Ammon's horn (tissue), 1 donor: ENCODE measurements around the gene RFT1.

ENCODE experiments used
- DNase-seq: peaks from one replicate; pipeline ENCODE4 v3.0.0-alpha.2; 2016; ENCODE audit warnings: low spot score

The RFT1 gene, protein sequence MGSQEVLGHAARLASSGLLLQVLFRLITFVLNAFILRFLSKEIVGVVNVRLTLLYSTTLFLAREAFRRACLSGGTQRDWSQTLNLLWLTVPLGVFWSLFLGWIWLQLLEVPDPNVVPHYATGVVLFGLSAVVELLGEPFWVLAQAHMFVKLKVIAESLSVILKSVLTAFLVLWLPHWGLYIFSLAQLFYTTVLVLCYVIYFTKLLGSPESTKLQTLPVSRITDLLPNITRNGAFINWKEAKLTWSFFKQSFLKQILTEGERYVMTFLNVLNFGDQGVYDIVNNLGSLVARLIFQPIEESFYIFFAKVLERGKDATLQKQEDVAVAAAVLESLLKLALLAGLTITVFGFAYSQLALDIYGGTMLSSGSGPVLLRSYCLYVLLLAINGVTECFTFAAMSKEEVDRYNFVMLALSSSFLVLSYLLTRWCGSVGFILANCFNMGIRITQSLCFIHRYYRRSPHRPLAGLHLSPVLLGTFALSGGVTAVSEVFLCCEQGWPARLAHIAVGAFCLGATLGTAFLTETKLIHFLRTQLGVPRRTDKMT

DNA sequence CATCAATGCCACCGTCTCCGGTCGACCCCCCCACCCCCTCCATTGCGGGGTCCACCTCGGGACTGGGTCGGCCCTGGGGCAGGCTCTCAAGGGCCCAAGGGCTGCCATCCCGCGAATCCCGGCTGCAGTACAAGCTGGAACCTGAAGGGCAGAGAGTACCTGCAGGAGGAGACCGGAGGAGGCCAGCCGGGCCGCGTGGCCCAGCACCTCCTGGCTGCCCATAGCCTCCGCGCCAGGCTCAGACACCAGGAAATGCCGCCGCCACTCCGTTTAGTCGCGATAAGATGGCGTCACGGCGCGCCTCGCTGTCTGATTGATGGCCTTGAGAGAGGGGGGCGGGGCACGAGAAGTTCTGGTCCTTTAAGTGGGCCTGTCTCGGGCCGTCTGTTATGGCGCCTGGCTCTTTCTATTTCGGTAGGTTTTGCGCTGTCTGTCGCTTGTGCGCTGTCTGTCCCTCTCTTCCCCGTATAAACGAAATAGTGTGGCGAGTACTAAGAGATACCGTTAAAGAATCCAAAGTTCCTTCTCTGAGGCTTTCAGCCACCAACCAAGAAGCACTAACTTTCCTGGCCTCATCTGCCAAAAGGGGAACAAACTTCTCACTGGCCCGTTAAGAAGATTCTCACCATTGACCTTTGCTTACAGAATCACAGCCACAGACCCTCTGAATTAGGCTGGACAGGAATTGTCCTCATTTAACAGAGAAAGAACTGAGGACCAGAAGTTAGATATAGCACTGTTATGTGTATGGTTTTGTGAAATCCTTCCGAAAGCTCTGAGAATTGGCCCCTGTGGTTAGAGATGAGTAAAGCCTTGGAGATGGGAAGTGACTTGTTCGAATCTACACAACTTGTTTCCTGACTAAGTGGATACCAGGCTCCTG, at the start of gene RFT1:
RFT1 (minus strand) TSS at position 257 of the 883 bp plus-strand sequence; CDS start at position 222, 35 bp downstream.
- peak; percentile 98 for DNase-seq

DNA sequence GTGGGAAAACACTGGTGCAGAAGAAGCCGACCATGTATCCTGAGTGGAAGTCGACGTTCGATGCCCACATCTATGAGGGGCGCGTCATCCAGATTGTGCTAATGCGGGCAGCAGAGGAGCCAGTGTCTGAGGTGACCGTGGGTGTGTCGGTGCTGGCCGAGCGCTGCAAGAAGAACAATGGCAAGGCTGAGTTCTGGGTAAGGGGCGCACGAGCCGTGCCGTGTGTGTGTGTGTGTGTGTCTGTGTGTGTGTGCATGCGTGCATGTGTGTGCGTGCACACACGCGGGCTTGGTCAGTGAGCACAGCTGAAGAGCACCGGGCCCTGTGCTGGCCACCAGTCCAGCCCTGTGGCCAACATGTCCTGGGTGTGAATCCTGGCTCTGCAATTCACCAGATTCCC, 49.3 kb upstream of the RFT1 start:
- DNase-seq, result no peak

DNA sequence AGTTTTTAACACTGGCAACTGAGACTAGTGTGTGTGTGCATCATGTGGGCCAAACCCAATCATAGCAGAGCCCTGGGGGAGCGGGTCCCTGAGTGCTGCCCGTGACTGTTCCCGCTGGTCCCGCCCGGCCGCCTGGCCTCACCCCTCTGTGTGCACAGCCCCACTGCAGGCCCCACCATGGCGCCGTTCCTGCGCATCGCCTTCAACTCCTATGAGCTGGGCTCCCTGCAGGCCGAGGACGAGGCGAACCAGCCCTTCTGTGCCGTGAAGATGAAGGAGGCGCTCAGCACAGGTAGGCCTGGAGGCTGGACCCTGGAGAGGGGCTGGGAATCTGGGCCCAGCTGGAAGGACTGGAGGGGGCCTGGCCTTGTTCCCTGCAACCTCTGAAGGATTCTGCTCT, 48.0 kb upstream of the RFT1 start:
- no peak for DNase-seq

GRCh38 chr3:53175613-53176540, 45.6 kb upstream of the RFT1 start:
- no peak for DNase-seq

GRCh38 chr3:53174346-53175250, 44.4 kb upstream of the RFT1 start:
- no peak for DNase-seq

GRCh38 chr3:53173107-53173506, 42.9 kb upstream of the RFT1 start:
- DNase-seq, result no peak

GRCh38 chr3:53171827-53172505, 41.7 kb upstream of the RFT1 start:
- no peak for DNase-seq

GRCh38 chr3:53171064-53171418, 40.8 kb upstream of the RFT1 start:
- DNase-seq, result no peak

GRCh38 chr3:53170325-53171063, 40.3 kb upstream of the RFT1 start:
- DNase-seq, result peak; percentile 68

DNA sequence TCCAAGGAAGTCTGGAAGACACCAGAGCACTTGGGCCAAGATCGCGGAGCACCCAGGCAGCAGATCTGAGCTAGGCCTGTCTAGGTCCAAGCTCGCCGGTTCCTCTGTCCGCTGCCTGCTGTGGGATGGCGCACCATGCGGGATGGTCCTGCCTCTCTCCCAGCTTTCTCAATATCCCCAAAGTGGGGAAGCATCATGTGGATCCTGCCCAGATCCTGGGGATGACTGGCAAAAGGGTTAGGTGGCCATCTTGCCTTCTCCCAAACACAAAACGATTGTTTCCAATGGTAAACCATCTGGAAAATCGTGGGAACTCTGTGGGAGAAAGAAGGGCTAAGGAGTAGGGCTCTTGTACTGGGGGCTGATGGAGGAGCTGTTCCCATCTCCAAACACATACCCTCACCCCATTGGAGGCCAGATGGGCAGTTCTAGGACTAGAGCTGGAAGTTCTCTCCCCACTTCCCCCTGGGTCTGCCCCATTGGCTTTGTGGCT, 39.6 kb upstream of the RFT1 start:
- DNase-seq, result no peak

GRCh38 chr3:53169045-53169831, 39.0 kb upstream of the RFT1 start:
- DNase-seq, result peak; percentile 67

GRCh38 chr3:53168175-53168923, 38.1 kb upstream of the RFT1 start:
- no peak for DNase-seq

GRCh38 chr3:53167418-53168174, 37.4 kb upstream of the RFT1 start:
- no peak for DNase-seq

DNA sequence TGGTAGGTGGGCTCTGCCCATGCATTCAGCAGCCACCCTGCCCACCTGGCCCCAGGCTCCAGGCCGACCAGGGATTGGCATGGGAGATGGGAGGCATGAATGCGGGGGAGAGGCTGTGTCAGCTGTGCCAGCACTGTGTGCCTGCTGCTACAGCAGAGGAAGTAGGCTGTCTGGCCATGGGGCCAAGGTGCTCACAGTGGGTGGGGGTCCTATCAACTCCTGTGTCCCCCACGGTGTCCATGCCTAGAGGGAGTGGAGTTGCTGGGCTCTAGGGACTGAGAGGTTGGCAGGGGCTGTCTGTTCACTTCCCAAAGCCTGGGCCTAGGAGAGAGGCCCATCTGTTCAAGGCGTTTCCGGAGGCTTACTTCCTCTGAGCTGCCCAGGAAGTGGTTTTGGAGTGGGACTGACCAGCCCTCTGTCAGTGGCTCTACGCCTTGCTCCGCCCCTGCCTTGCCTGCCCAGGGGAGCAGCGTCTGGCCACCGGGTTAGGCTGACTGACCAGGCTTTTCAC, 36.6 kb upstream of the RFT1 start:
- peak; percentile 81 for DNase-seq

GRCh38 chr3:53166206-53166605, 36.0 kb upstream of the RFT1 start:
- no peak for DNase-seq

GRCh38 chr3:53164911-53165310, 34.7 kb upstream of the RFT1 start:
- no peak for DNase-seq
